Activated naive CD8-positive, alpha-beta T cell treated with anti-CD3 and anti-CD28 coated beads for 36 hours (primary cell): ENCODE results near the gene OR1M1. TPM values are rescaled to one million over a fixed set of nuclear protein-coding genes. Genes with fewer than 3 reads are reported as not detected.
"Not testable (repeated sequence)": the region's sequence is repeated elsewhere in the genome, so short reads cannot be mapped to it uniquely, and the experiment has no call there.

Source experiments
- DNase-seq: peaks from one replicate; pipeline ENCODE4 v3.0.0; 2021
- H3K27ac Mint-ChIP-seq: one replicate; pipeline ENCODE4 v1.8.0; 2022; ENCODE audit warnings: mild to moderate bottlenecking, moderate library complexity, mixed read lengths
- H3K27me3 Mint-ChIP-seq: one replicate; pipeline ENCODE4 v1.8.0; 2022; ENCODE audit warnings: mild to moderate bottlenecking, mixed read lengths
- H3K36me3 Mint-ChIP-seq: one replicate; pipeline ENCODE4 v1.8.0; 2021; ENCODE audit warnings: mild to moderate bottlenecking, mixed read lengths
- H3K4me1 Mint-ChIP-seq: one replicate; pipeline ENCODE4 v1.8.0; 2021; ENCODE audit warnings: mixed read lengths
- H3K4me3 Mint-ChIP-seq: one replicate; pipeline ENCODE4 v1.8.0; 2022; ENCODE audit warnings: mild to moderate bottlenecking, moderate library complexity, mixed read lengths
- H3K9me3 Mint-ChIP-seq: one replicate; pipeline ENCODE4 v1.8.0; 2022; ENCODE audit warnings: mixed read lengths
- total RNA-seq, 2 experiments: library from RNA; stranded (reverse); gene quantifications; one replicate each; pipeline ENCODE4 v1.2.3, GENCODE V29; 2021

The OR1M1 gene
- not detected for total RNA-seq

GRCh38 chr19:9086761-9087160 lies at the start of gene OR1M1:
Gene OR1M1 (plus strand): TSS chr19:9087061. CDS start chr19:9093245, 6,184 bp downstream.
- Mint-ChIP-seq H3K27me3 (peaks cover 23% of the 10 kb centered on the region), H3K27ac (no peak within 1 kb of the TSS), H3K4me3 (no peak within 1 kb of the TSS), H3K9me3 (no peaks in the 10 kb centered on the region), H3K4me1 (no peaks in the 10 kb centered on the region), H3K36me3 (no peaks in the 10 kb centered on the region)
- DNase-seq = no peak

- peaks cover 12% of the 10 kb centered on the region for H3K27me3 Mint-ChIP-seq
- DNase-seq = no peak
- no peaks in the 10 kb centered on the region for H3K9me3 Mint-ChIP-seq
- H3K27ac Mint-ChIP-seq = no peak overlapping the region
- no peaks in the 10 kb centered on the region for H3K36me3 Mint-ChIP-seq
- no peaks in the 10 kb centered on the region for H3K4me1 Mint-ChIP-seq
- no peak overlapping the region for H3K4me3 Mint-ChIP-seq
These were observed 49.3 kb upstream of the OR1M1 start for GRCh38 chr19:9037400-9038062.

GRCh38 chr19:9039728-9040127 lies 47.1 kb upstream of the OR1M1 start:
- H3K9me3 Mint-ChIP-seq = no peaks in the 10 kb centered on the region
- peaks cover 12% of the 10 kb centered on the region for H3K27me3 Mint-ChIP-seq
- no peaks in the 10 kb centered on the region for H3K4me1 Mint-ChIP-seq
- no peak overlapping the region for H3K4me3 Mint-ChIP-seq
- no peak for DNase-seq
- no peaks in the 10 kb centered on the region for H3K36me3 Mint-ChIP-seq
- H3K27ac Mint-ChIP-seq = no peak overlapping the region

- Mint-ChIP-seq H3K27ac (no peak overlapping the region), H3K4me3 (no peak overlapping the region), H3K27me3 (peaks cover 12% of the 10 kb centered on the region), H3K36me3 (no peaks in the 10 kb centered on the region), H3K4me1 (no peaks in the 10 kb centered on the region), H3K9me3 (no peaks in the 10 kb centered on the region)
- no peak for DNase-seq
These were observed 46.7 kb upstream of the OR1M1 start for GRCh38 chr19:9040131-9040530.

- peaks cover 12% of the 10 kb centered on the region for H3K27me3 Mint-ChIP-seq
- H3K36me3 Mint-ChIP-seq = no peaks in the 10 kb centered on the region
- H3K4me1 Mint-ChIP-seq = no peaks in the 10 kb centered on the region
- no peak overlapping the region for H3K27ac Mint-ChIP-seq
- H3K4me3 Mint-ChIP-seq = no peak overlapping the region
- no peaks in the 10 kb centered on the region for H3K9me3 Mint-ChIP-seq
- no peak for DNase-seq
These were observed 45.8 kb upstream of the OR1M1 start for GRCh38 chr19:9041023-9041422.

GRCh38 chr19:9043524-9043923 lies 43.3 kb upstream of the OR1M1 start:
- no peaks in the 10 kb centered on the region for H3K4me1 Mint-ChIP-seq
- peaks cover 4% of the 10 kb centered on the region for H3K27me3 Mint-ChIP-seq
- no peaks in the 10 kb centered on the region for H3K36me3 Mint-ChIP-seq
- no peak for DNase-seq
- no peak overlapping the region for H3K4me3 Mint-ChIP-seq
- H3K27ac Mint-ChIP-seq = no peak overlapping the region
- no peaks in the 10 kb centered on the region for H3K9me3 Mint-ChIP-seq

- no peaks in the 10 kb centered on the region for H3K4me1 Mint-ChIP-seq
- H3K27ac Mint-ChIP-seq = no peak overlapping the region
- no peak overlapping the region for H3K4me3 Mint-ChIP-seq
- H3K36me3 Mint-ChIP-seq = no peaks in the 10 kb centered on the region
- H3K9me3 Mint-ChIP-seq = no peaks in the 10 kb centered on the region
- no peak for DNase-seq
- peaks cover 4% of the 10 kb centered on the region for H3K27me3 Mint-ChIP-seq
These were observed 42.4 kb upstream of the OR1M1 start for GRCh38 chr19:9044449-9044848.

- Mint-ChIP-seq H3K4me3 (no peak overlapping the region), H3K27me3 (peaks cover 4% of the 10 kb centered on the region), H3K27ac (no peak overlapping the region), H3K4me1 (no peaks in the 10 kb centered on the region), H3K36me3 (no peaks in the 10 kb centered on the region), H3K9me3 (no peaks in the 10 kb centered on the region)
- no peak for DNase-seq
These were observed 40.2 kb upstream of the OR1M1 start for GRCh38 chr19:9046694-9047093.

GRCh38 chr19:9052894-9053293 lies 34.0 kb upstream of the OR1M1 start:
- no peaks in the 10 kb centered on the region for H3K4me1 Mint-ChIP-seq
- no peak for DNase-seq
- no peak overlapping the region for H3K27ac Mint-ChIP-seq
- H3K27me3 Mint-ChIP-seq = peaks cover 13% of the 10 kb centered on the region
- H3K9me3 Mint-ChIP-seq = no peaks in the 10 kb centered on the region
- H3K4me3 Mint-ChIP-seq = no peak overlapping the region
- no peaks in the 10 kb centered on the region for H3K36me3 Mint-ChIP-seq

GRCh38 chr19:9053674-9054073 lies 33.2 kb upstream of the OR1M1 start:
- not testable (repeated sequence) for H3K9me3 Mint-ChIP-seq, H3K27ac Mint-ChIP-seq, H3K4me1 Mint-ChIP-seq, H3K4me3 Mint-ChIP-seq, H3K36me3 Mint-ChIP-seq, DNase-seq
- peaks cover 14% of the 10 kb centered on the region for H3K27me3 Mint-ChIP-seq

- Mint-ChIP-seq H3K9me3 (no peaks in the 10 kb centered on the region), H3K27ac (no peak overlapping the region), H3K27me3 (peaks cover 14% of the 10 kb centered on the region), H3K36me3 (no peaks in the 10 kb centered on the region), H3K4me1 (no peaks in the 10 kb centered on the region), H3K4me3 (no peak overlapping the region)
- no peak for DNase-seq
These were observed 32.7 kb upstream of the OR1M1 start for GRCh38 chr19:9054207-9054606.

GRCh38 chr19:9054765-9055164 lies 32.1 kb upstream of the OR1M1 start:
- Mint-ChIP-seq H3K4me3 (no peak overlapping the region), H3K27ac (no peak overlapping the region), H3K9me3 (no peaks in the 10 kb centered on the region), H3K4me1 (no peaks in the 10 kb centered on the region), H3K36me3 (no peaks in the 10 kb centered on the region), H3K27me3 (peaks cover 14% of the 10 kb centered on the region)
- no peak for DNase-seq

- H3K4me1 Mint-ChIP-seq, H3K4me3 Mint-ChIP-seq, H3K9me3 Mint-ChIP-seq, H3K36me3 Mint-ChIP-seq, H3K27ac Mint-ChIP-seq, DNase-seq: not testable (repeated sequence)
- peaks cover 14% of the 10 kb centered on the region for H3K27me3 Mint-ChIP-seq
These were observed 30.7 kb upstream of the OR1M1 start for GRCh38 chr19:9056131-9056530.

- Mint-ChIP-seq H3K4me3 (no peak overlapping the region), H3K27ac (no peak overlapping the region), H3K9me3 (no peaks in the 10 kb centered on the region), H3K36me3 (no peaks in the 10 kb centered on the region), H3K27me3 (peaks cover 14% of the 10 kb centered on the region), H3K4me1 (no peaks in the 10 kb centered on the region)
- DNase-seq = no peak
These were observed 29.2 kb upstream of the OR1M1 start for GRCh38 chr19:9057505-9058258.

GRCh38 chr19:9058905-9059667 lies 27.8 kb upstream of the OR1M1 start:
- Mint-ChIP-seq H3K9me3 (no peaks in the 10 kb centered on the region), H3K4me1 (no peaks in the 10 kb centered on the region), H3K27ac (no peak overlapping the region), H3K27me3 (peaks cover 14% of the 10 kb centered on the region), H3K36me3 (no peaks in the 10 kb centered on the region), H3K4me3 (no peak overlapping the region)
- DNase-seq = no peak
